Breast epithelium (tissue), 4 donors: Measurements from ENCODE around the gene SHISA5. TPM values are rescaled to one million over a fixed set of nuclear protein-coding genes. Genes with fewer than 3 reads are reported as not detected.
A peak's percentile ranks its signal among the peaks of the same experiment; 100 is the strongest.

Experiments
- DNase-seq, 2 donors: peaks; one replicate each; pipeline ENCODE4 v3.0.0-alpha.2; 2019; ENCODE audit warnings: low spot score in 2 of 2
- H3K27ac ChIP-seq, 2 donors: fragments of 200-600 bp; sonication (generic) in 1 of 2; one replicate each; pipeline ENCODE4 v1.5.1; 2016 to 2019; ENCODE audit warnings: mild to moderate bottlenecking in 1 of 2
- H3K27me3 ChIP-seq, 2 donors: fragments of 200-600 bp; sonication (generic) in 1 of 2; one replicate each; pipeline versions ENCODE4 v1.5.1 to v1.6.0; 2017 to 2019; ENCODE audit warnings: control low read depth in 1 of 2, mild to moderate bottlenecking in 1 of 2
- H3K36me3 ChIP-seq: fragments of 200-600 bp; one replicate; pipeline ENCODE4 v1.5.1; 2019
- H3K4me1 ChIP-seq, 2 donors: fragments of 200-600 bp; sonication (generic); one replicate each; pipeline ENCODE4 v1.5.1; 2016 to 2019; ENCODE audit warnings: control low read depth in 1 of 2
- H3K4me3 ChIP-seq, 3 donors: fragments of 200-600 bp; sonication (generic); 1 replicate in 2 of 3; 2 replicates in 1 of 3; pipeline ENCODE4 v1.5.1; 2016 to 2019; ENCODE audit warnings: mild to moderate bottlenecking in 3 of 3, moderate library complexity in 2 of 3
- H3K9me3 ChIP-seq, 2 donors: fragments of 200-600 bp; sonication (generic) in 1 of 2; one replicate each; pipeline ENCODE4 v1.5.1; 2016 to 2019; ENCODE audit warnings: control low read depth in 1 of 2
- POLR2A ChIP-seq: fragments of 450-650 bp; IDR thresholded peaks from one replicate; pipeline ENCODE4 v1.6.1; 2016; ENCODE audit warnings: antibody characterized with exemption, mild to moderate bottlenecking, moderate library complexity
- POLR2AphosphoS5 ChIP-seq, 3 donors: sonication (generic); formaldehyde crosslinking; IDR thresholded peaks; one replicate each; pipeline ENCODE4 v1.6.1; 2017; ENCODE audit warnings: antibody characterized with exemption in 3 of 3
- intact Hi-C: fragments of 100-400 bp; cut with DNase I; formaldehyde crosslinking; loops from one replicate; pipeline ENCODE4 v1.15.1; 2023; ENCODE audit warnings: low total_unique reads
- total RNA-seq, 3 donors: library from RNA; depleted of rRNA; stranded (reverse); fragments of >200 nt; gene quantifications; one replicate each; pipeline ENCODE4 v1.1.0, GENCODE V29; 2016
- TF ChIP-seq, protein P1 (sequence below), 3 donors: fragments of 450-650 bp; IDR thresholded peaks; one replicate each; pipeline ENCODE4 v1.5.1; 2016 to 2017; ENCODE audit warnings: antibody characterized with exemption in 3 of 3, mild to moderate bottlenecking in 3 of 3, moderate library complexity in 3 of 3

SHISA5 gene
- total RNA-seq, 3 donors from 2014 or later, result 65.6 to 90.1 (median 77.0) TPM

GRCh38 chr3:48460517-48460902 lies 43.5 kb downstream of the SHISA5 start:
- no peaks in the 10 kb centered on the region for H3K36me3 ChIP-seq
- no peak for DNase-seq
- H3K27me3 ChIP-seq, result no peaks in the 10 kb centered on the region
- H3K27ac ChIP-seq, result peak overlapping the region; percentile 35 to 50
- TF ChIP-seq, protein P1, sequence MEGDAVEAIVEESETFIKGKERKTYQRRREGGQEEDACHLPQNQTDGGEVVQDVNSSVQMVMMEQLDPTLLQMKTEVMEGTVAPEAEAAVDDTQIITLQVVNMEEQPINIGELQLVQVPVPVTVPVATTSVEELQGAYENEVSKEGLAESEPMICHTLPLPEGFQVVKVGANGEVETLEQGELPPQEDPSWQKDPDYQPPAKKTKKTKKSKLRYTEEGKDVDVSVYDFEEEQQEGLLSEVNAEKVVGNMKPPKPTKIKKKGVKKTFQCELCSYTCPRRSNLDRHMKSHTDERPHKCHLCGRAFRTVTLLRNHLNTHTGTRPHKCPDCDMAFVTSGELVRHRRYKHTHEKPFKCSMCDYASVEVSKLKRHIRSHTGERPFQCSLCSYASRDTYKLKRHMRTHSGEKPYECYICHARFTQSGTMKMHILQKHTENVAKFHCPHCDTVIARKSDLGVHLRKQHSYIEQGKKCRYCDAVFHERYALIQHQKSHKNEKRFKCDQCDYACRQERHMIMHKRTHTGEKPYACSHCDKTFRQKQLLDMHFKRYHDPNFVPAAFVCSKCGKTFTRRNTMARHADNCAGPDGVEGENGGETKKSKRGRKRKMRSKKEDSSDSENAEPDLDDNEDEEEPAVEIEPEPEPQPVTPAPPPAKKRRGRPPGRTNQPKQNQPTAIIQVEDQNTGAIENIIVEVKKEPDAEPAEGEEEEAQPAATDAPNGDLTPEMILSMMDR (IDR thresholded peaks at IDR 0.05), result no peak
- no peak for TF ChIP-seq POLR2A
- H3K4me3 ChIP-seq, result no peak overlapping the region
- peaks cover 0 to 5% of the 10 kb centered on the region in 2 donors for H3K4me1 ChIP-seq
- no peaks in the 10 kb centered on the region for H3K9me3 ChIP-seq
- intact Hi-C loops, result loop anchor here (5.0 kb wide), 1 partner anchor 92 kb away; no protein-coding TSS in a partner anchor

- no peak for TF ChIP-seq POLR2A
- TF ChIP-seq POLR2AphosphoS5 (IDR thresholded peaks at IDR 0.05), result no peak
- TF ChIP-seq, protein P1 (IDR thresholded peaks at IDR 0.05), result no peak
- no peaks in the 10 kb centered on the region for H3K27me3 ChIP-seq
- peak overlapping the region; percentile 35 to 50 for H3K27ac ChIP-seq
- no peak overlapping the region for H3K4me3 ChIP-seq
- intact Hi-C loops, result loop anchor here (5.0 kb wide), 1 partner anchor 92 kb away; no protein-coding TSS in a partner anchor
- no peaks in the 10 kb centered on the region for H3K9me3 ChIP-seq
- H3K4me1 ChIP-seq, result peaks cover 0 to under 1% of the 10 kb centered on the region in 2 donors
- H3K36me3 ChIP-seq, result no peaks in the 10 kb centered on the region
- DNase-seq, result peak in 1 of 2 donors; percentile 52
Measured at GRCh38 chr3:48459773-48460516, 44.0 kb downstream of the SHISA5 start.

GRCh38 chr3:48459331-48459730 lies 44.6 kb downstream of the SHISA5 start:
- H3K27ac ChIP-seq, result peak overlapping the region in 1 of 2 donors; percentile 35

DNA sequence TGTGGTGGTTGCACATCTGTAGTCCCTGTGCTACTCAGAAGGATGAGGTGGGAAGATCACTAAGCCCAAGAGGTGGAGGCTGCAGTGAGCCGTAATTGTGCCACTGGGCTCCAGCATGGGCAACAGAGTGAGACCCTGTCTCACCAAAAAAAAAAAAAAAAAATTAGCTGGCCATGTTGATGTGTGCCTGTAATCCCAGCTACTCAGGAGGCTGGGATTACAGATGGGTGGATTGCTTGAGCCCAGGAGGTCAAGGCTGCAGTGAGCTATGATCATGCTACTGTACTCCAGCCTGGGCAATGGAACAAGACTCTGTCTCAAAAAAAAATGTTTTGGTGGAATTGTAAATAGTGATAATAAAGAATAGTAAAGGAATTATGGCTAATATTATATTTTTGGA lies 47.5 kb downstream of the SHISA5 start:
- Histone ChIP-seq H3K4me1 (no peaks in the 10 kb centered on the region), H3K9me3 (no peaks in the 10 kb centered on the region), H3K4me3 (no peak overlapping the region), H3K36me3 (no peaks in the 10 kb centered on the region), H3K27ac (no peak overlapping the region), H3K27me3 (no peaks in the 10 kb centered on the region)
- intact Hi-C loops, result no loop called here
- no peak for TF ChIP-seq POLR2A
- TF ChIP-seq POLR2AphosphoS5 (IDR thresholded peaks at IDR 0.05), result no peak
- TF ChIP-seq, protein P1 (IDR thresholded peaks at IDR 0.05), result no peak
- DNase-seq, result no peak

More at GRCh38 chr3:48459331-48459730, 44.6 kb downstream of the SHISA5 start:
- no peaks in the 10 kb centered on the region for H3K36me3 ChIP-seq
- H3K4me1 ChIP-seq, result no peaks in the 10 kb centered on the region
- H3K9me3 ChIP-seq, result no peaks in the 10 kb centered on the region
- no peak overlapping the region for H3K4me3 ChIP-seq
- intact Hi-C loops, result no loop called here
- TF ChIP-seq POLR2AphosphoS5 (IDR thresholded peaks at IDR 0.05) (no peak), POLR2A (no peak)
- TF ChIP-seq, protein P1 (IDR thresholded peaks at IDR 0.05), result no peak
- no peaks in the 10 kb centered on the region for H3K27me3 ChIP-seq
- DNase-seq, result no peak

GRCh38 chr3:48451270-48451669 lies 52.7 kb downstream of the SHISA5 start:
- H3K4me3 ChIP-seq, result no peak overlapping the region
- TF ChIP-seq POLR2A, result no peak
- TF ChIP-seq, protein P1 (IDR thresholded peaks at IDR 0.05), result no peak
- no peak for TF ChIP-seq POLR2AphosphoS5 (IDR thresholded peaks at IDR 0.05)
- DNase-seq, result no peak
- H3K4me1 ChIP-seq, result no peaks in the 10 kb centered on the region
- H3K27ac ChIP-seq, result no peak overlapping the region
- H3K36me3 ChIP-seq, result no peaks in the 10 kb centered on the region
- intact Hi-C loops, result no loop called here
- no peaks in the 10 kb centered on the region for H3K9me3 ChIP-seq
- H3K27me3 ChIP-seq, result no peaks in the 10 kb centered on the region
